GM12892 (cell line): ENCODE measurements around the gene NDUFS5.

Experiments
- POLR2A ChIP-seq: IDR thresholded peaks from 2 replicates; pipeline ENCODE4 v1.6.1; 2011; ENCODE audit warnings: low read depth, low read length, control low read depth
- POLR2AphosphoS5 ChIP-seq: IDR thresholded peaks from 2 replicates; pipeline ENCODE4 v1.6.1; 2011; ENCODE audit warnings: low read depth, low read length, control low read depth
- TAF1 ChIP-seq: IDR thresholded peaks from 2 replicates; pipeline ENCODE4 v1.6.1; 2011; ENCODE audit warnings: low read depth, mild to moderate bottlenecking, control low read depth, low read length, borderline replicate concordance

- TF ChIP-seq TAF1: no peak
- TF ChIP-seq POLR2AphosphoS5: no peak
- TF ChIP-seq POLR2A: no peak
Measured at GRCh38 chr1:39016604-39017171, 9.5 kb upstream of the NDUFS5 start.
